A549 (cell line): ENCODE measurements around the gene CGRRF1. TPM values are rescaled to one million over a fixed set of nuclear protein-coding genes. Genes with fewer than 3 reads are reported as not detected.

Source experiments
- ATAC-seq, 2 experiments: fragments of 200-7000 bp in 1 of 2; fragments of >200 bp in 1 of 2; cut with Nextera tagmentation in 1 of 2; cut with Tn5 transposase in 1 of 2; 3 replicates each; pipeline versions ENCODE4 v1.8.0 to v1.9.1; 2018 to 2020; ENCODE audit warnings: mild to moderate bottlenecking in 1 of 2, moderate library complexity in 1 of 2
- CTCF ChIA-PET: fragments of 300-600 bp; sonication (Branson Sonifier 250); formaldehyde crosslinking; extraction: SDS; loops from one replicate; lab custom pipeline; 2021; ENCODE audit warnings: antibody characterized with exemption, inconsistent platforms; lab: Yijun Ruan, JAX
- POLR2A ChIA-PET: fragments of 350-600 bp; formaldehyde crosslinking; extraction: SDS; loops from one replicate; lab custom pipeline; 2021; ENCODE audit warnings: antibody characterized with exemption, inconsistent platforms; lab: Yijun Ruan, JAX
- DNase-seq, 2 experiments: peaks; one replicate each; pipeline versions ENCODE4 v3.0.0 to v3.0.0-alpha.2; 2011 to 2016; ENCODE audit warnings: low read depth in 1 of 2, low spot score in 1 of 2
- FAIRE-seq: peaks from 2 replicates; lab custom pipeline; 2011; peaks lifted over from hg19 to GRCh38; lab: Jason Lieb, UNC
- H3K27ac ChIP-seq, 2 experiments: fragments of >200 bp; sonication (Bioruptor Twin); formaldehyde crosslinking; 3 replicates each; pipeline ENCODE4 v1.5.1; 2016 to 2017
- H3K4me1 ChIP-seq: fragments of >200 bp; sonication (Bioruptor Twin); formaldehyde crosslinking; 3 replicates; pipeline ENCODE4 v1.6.1; 2016
- H3K4me2 ChIP-seq: fragments of >200 bp; sonication (Bioruptor Twin); formaldehyde crosslinking; 3 replicates; pipeline ENCODE4 v1.6.1; 2016
- H3K4me3 ChIP-seq: fragments of >200 bp; sonication (Bioruptor Twin); formaldehyde crosslinking; 3 replicates; pipeline ENCODE4 v1.5.1; 2016
- H3K9me3 ChIP-seq: fragments of >200 bp; sonication (Bioruptor Twin); formaldehyde crosslinking; 3 replicates; pipeline ENCODE4 v1.6.1; 2016
- CBX8 ChIP-seq: fragments of 200-600 bp; sonication (generic); IDR thresholded peaks from 2 replicates; pipeline ENCODE4 v1.6.1; 2016
- E2F6 ChIP-seq: IDR thresholded peaks from 2 replicates; pipeline ENCODE4 v1.6.1; 2012; ENCODE audit warnings: low read depth, borderline replicate concordance
- ESRRA ChIP-seq: fragments of 150-350 bp; IDR thresholded peaks from 2 replicates; pipeline ENCODE4 v1.6.1; 2014; ENCODE audit warnings: mild to moderate bottlenecking, low read length, borderline replicate concordance
- GATA3 ChIP-seq: IDR thresholded peaks from 2 replicates; pipeline ENCODE4 v1.6.1; 2012; ENCODE audit warnings: borderline replicate concordance
- JUN ChIP-seq, 2 experiments: fragments of >200 bp; sonication (Bioruptor Twin); formaldehyde crosslinking; IDR thresholded peaks; 2 replicates in 1 of 2; 3 replicates in 1 of 2; pipeline ENCODE4 v1.6.1; 2016 to 2017
- MAFK ChIP-seq: fragments of 450-650 bp; IDR thresholded peaks from 2 replicates; pipeline ENCODE4 v1.6.1; 2014; ENCODE audit not compliant: partially characterized antibody
- MAX ChIP-seq: IDR thresholded peaks from 2 replicates; pipeline ENCODE4 v1.6.1; 2012
- MAZ ChIP-seq: fragments of 150-350 bp; IDR thresholded peaks from 2 replicates; pipeline ENCODE4 v1.6.1; 2014; ENCODE audit warnings: antibody characterized with exemption, low read depth, low read length, borderline replicate concordance
- MYC ChIP-seq: IDR thresholded peaks from 2 replicates; pipeline ENCODE4 v1.6.1; 2012; ENCODE audit warnings: mild to moderate bottlenecking, inconsistent platforms, low read length, improper control_type of control experiment, borderline replicate concordance
- NFE2L2 ChIP-seq: fragments of 150-350 bp; conservative IDR thresholded peaks from 2 replicates; pipeline ENCODE4 v1.6.1; 2014; ENCODE audit warnings: low read length
- NPAS2 ChIP-seq: fragments of 250-450 bp; sonication (Bioruptor Pico); IDR thresholded peaks from 2 replicates; pipeline ENCODE4 v1.8.0; 2022; ENCODE audit warnings: mild to moderate bottlenecking, moderate library complexity, borderline replicate concordance
- PBX3 ChIP-seq: IDR thresholded peaks from 2 replicates; pipeline ENCODE4 v1.6.1; 2012
- PHF8 ChIP-seq: fragments of 200-600 bp; sonication (generic); IDR thresholded peaks from 2 replicates; pipeline ENCODE4 v1.6.1; 2016; ENCODE audit warnings: low read depth, mild to moderate bottlenecking, antibody characterized with exemption, moderate library complexity, borderline replicate concordance
- POLR2A ChIP-seq: IDR thresholded peaks from 2 replicates; pipeline ENCODE4 v1.6.1; 2012; ENCODE audit warnings: mild to moderate bottlenecking, low read length
- RAD21 ChIP-seq, 2 experiments: fragments of >200 bp in 1 of 2; sonication (Bioruptor Twin) in 1 of 2; formaldehyde crosslinking in 1 of 2; IDR thresholded peaks in 1 of 2; conservative IDR thresholded peaks in 1 of 2; 2 replicates in 1 of 2; 3 replicates in 1 of 2; pipeline ENCODE4 v1.6.1; 2012 to 2018; ENCODE audit warnings: inconsistent platforms in 1 of 2
- RFX5 ChIP-seq: fragments of 450-650 bp; IDR thresholded peaks from 2 replicates; pipeline ENCODE4 v1.7.1; 2014; ENCODE audit warnings: antibody characterized with exemption, mild to moderate bottlenecking, moderate library complexity
- RNF2 ChIP-seq: fragments of 200-600 bp; sonication (generic); IDR thresholded peaks from 2 replicates; pipeline ENCODE4 v1.6.1; 2016; ENCODE audit warnings: low read depth, mild to moderate bottlenecking, antibody characterized with exemption, moderate library complexity, borderline replicate concordance
- SMC3 ChIP-seq: fragments of >200 bp; sonication (Bioruptor Twin); formaldehyde crosslinking; IDR thresholded peaks from 3 replicates; pipeline ENCODE4 v1.6.1; 2018; ENCODE audit warnings: inconsistent platforms
- WGBS: methylation state at CpG from one replicate; pipeline ENCODE4 v1.1.6; 2017; ENCODE audit errors: missing lambda C conversion rate; 5-methylcytosine and 5-hydroxymethylcytosine counted together
- polyA minus RNA-seq: library from RNA; depleted of rRNA, polyadenylated mRNA; stranded (reverse); fragments of >200 nt; gene quantifications from 2 replicates; pipeline ENCODE4 v1.2.3, GENCODE V29; 2011; rRNA and poly(A)+ RNA removed
- polyA plus RNA-seq, 4 experiments: library from polyadenylated mRNA; depleted of rRNA in 3 of 4; stranded (reverse); fragments of >200 nt; fragmentation: RNase III in 1 of 4; extraction: RNeasy Plus Mini Kit Qiagen cat#74134 plus additional on column Dnase treatment in 1 of 4; gene quantifications; 2 replicates in 3 of 4; 3 replicates in 1 of 4; pipeline ENCODE4 v1.2.3, GENCODE V29; 2011 to 2017
- TF ChIP-seq, protein P1 (sequence below): fragments of >200 bp; sonication (Bioruptor Twin); formaldehyde crosslinking; IDR thresholded peaks from 3 replicates; pipeline ENCODE4 v1.5.1; 2016
- TF ChIP-seq, protein P2 (sequence below): fragments of >200 bp; sonication (Bioruptor Twin); formaldehyde crosslinking; IDR thresholded peaks from 3 replicates; pipeline ENCODE4 v1.6.1; 2016

Gene CGRRF1, protein sequence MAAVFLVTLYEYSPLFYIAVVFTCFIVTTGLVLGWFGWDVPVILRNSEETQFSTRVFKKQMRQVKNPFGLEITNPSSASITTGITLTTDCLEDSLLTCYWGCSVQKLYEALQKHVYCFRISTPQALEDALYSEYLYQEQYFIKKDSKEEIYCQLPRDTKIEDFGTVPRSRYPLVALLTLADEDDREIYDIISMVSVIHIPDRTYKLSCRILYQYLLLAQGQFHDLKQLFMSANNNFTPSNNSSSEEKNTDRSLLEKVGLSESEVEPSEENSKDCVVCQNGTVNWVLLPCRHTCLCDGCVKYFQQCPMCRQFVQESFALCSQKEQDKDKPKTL
- polyA plus RNA-seq (2011; rRNA removed) (35.4 and 35.9 TPM in 2 replicates), polyA plus RNA-seq (2017; fragmentation: RNase III; extraction: RNeasy Plus Mini Kit Qiagen cat#74134 plus additional on column Dnase treatment) (15.4 to 18.2 TPM (median 15.8 TPM) in 3 replicates), polyA minus RNA-seq (9.6 and 10.1 TPM in 2 replicates)
- 4.7 and 5.9 TPM in 2 replicates for polyA plus RNA-seq (2012; cell fraction: cytosol; rRNA removed)
- 2.6 and 4.0 TPM in 2 replicates for polyA plus RNA-seq (2012; cell fraction: nucleus; rRNA removed)

DNA sequence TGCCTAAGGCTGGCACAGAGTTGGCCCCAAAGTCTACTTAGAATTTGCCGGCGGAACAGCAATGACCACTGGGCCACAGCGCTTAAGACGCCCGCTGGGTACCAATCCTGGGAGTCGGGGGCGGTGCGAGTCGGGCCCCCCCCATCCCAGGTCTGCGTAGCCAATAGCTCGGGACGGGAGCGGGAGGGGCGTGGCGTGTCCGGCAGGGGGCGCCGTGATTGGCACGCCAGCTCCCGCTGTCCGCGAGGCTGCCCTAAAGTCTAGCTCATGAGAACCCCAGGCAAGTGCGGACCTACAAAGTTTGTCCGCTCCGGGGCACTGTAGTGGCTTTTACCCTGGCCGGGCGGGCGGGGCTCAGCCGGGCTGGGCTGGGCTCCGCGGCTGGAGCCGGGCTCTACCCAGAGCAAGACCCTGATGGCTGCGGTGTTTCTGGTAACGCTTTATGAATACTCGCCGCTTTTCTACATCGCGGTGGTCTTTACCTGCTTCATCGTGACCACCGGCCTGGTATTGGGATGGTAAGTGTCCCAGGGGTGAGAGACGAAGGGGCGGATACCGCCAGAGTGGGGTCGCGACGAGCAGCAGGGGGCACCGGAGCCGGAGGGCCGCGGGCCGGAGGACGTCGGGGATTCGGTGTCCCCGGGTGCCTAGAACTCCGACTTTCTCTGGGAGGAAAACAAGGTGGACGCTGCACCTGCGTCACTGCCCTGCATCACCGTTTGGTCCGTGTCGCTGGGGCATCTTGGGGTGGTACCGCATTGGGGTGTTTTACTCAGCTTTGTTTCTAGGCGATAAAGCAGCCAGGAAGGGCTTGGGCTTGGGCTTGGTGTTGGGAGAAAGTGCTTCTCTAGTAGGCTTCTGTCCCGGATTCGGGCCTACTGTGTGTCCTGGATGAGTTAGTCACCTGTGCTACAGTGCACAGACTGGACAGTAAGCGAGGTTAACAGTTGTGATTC, at the start of gene CGRRF1:
Gene CGRRF1 (plus strand): TSS at position 361 of the 956 bp plus-strand sequence. CDS start 54 bp downstream, at position 415.
- no peaks in the 10 kb centered on the region for H3K9me3 ChIP-seq
- TF ChIP-seq CBX8 (no peak), RAD21 (conservative IDR thresholded peaks at IDR 0.05 in 1 of 2, IDR thresholded peaks at IDR 0.05 in 1 of 2) (peak in 1 of 2 experiments; percentile 40; a peak in 3 of 5 replicates), PHF8 (peak; percentile 90), SMC3 (peak; percentile 37; the same call in 2 of the 3 replicates), GATA3 (peak; percentile 36), RNF2 (no peak), MAZ (peak; percentile 20; the same call in 1 of the 2 replicates), RFX5 (0 out of 2 replicates have a peak, but pooled peaks have one; percentile 60), NFE2L2 (no peak), E2F6 (peak; percentile 50; the same call in 1 of the 2 replicates), NPAS2 (CRISPR knock-in tag) (no peak), MYC (peak; percentile 62), MAX (peak; percentile 83), PBX3 (peak; percentile 80), ESRRA (no peak), MAFK (no peak), JUN (IDR thresholded peaks at IDR 0.05) (peak; percentile 59 to 76; a peak in 3 of 5 replicates), POLR2A (peak; percentile 87)
- TF ChIP-seq, protein P1, sequence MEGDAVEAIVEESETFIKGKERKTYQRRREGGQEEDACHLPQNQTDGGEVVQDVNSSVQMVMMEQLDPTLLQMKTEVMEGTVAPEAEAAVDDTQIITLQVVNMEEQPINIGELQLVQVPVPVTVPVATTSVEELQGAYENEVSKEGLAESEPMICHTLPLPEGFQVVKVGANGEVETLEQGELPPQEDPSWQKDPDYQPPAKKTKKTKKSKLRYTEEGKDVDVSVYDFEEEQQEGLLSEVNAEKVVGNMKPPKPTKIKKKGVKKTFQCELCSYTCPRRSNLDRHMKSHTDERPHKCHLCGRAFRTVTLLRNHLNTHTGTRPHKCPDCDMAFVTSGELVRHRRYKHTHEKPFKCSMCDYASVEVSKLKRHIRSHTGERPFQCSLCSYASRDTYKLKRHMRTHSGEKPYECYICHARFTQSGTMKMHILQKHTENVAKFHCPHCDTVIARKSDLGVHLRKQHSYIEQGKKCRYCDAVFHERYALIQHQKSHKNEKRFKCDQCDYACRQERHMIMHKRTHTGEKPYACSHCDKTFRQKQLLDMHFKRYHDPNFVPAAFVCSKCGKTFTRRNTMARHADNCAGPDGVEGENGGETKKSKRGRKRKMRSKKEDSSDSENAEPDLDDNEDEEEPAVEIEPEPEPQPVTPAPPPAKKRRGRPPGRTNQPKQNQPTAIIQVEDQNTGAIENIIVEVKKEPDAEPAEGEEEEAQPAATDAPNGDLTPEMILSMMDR: peak; percentile 33; the same call in 2 of the 3 replicates
- TF ChIP-seq, protein P2, sequence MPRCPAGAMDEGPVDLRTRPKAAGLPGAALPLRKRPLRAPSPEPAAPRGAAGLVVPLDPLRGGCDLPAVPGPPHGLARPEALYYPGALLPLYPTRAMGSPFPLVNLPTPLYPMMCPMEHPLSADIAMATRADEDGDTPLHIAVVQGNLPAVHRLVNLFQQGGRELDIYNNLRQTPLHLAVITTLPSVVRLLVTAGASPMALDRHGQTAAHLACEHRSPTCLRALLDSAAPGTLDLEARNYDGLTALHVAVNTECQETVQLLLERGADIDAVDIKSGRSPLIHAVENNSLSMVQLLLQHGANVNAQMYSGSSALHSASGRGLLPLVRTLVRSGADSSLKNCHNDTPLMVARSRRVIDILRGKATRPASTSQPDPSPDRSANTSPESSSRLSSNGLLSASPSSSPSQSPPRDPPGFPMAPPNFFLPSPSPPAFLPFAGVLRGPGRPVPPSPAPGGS: 0 out of 3 replicates have a peak, but pooled peaks have one; percentile 59
- peak; percentile 94 to 98 for DNase-seq
- ChIA-PET CTCF (interaction anchor here (0.6 to 5.8 kb wide), 24 partner anchors 10 to 314 kb away, joined by 3 to 66 read pairs (median 3); partner anchors contain the start of genes GMFB and SAMD4A), POLR2A (interaction anchor here (0.6 to 1.5 kb wide), 13 partner anchors 10 to 266 kb away, joined by 3 to 13 read pairs (median 3); partner anchors contain the start of genes CDKN3 and GMFB)
- H3K27ac ChIP-seq: peak within 1 kb of the TSS; percentile 81 to 93
- WGBS: 2% methylated on average over 30 of the region's 66 CpGs
- peaks cover 8% of the 10 kb centered on the region; the same call in 2 of the 3 replicates for H3K4me1 ChIP-seq
- peak within 1 kb of the TSS; percentile 81 for H3K4me3 ChIP-seq
- peak within 1 kb of the TSS; percentile 90 for H3K4me2 ChIP-seq
- peak; percentile 95 to 99 for ATAC-seq
- FAIRE-seq: no peak
